Measurements from ENCODE around the gene PIK3IP1.

DNA sequence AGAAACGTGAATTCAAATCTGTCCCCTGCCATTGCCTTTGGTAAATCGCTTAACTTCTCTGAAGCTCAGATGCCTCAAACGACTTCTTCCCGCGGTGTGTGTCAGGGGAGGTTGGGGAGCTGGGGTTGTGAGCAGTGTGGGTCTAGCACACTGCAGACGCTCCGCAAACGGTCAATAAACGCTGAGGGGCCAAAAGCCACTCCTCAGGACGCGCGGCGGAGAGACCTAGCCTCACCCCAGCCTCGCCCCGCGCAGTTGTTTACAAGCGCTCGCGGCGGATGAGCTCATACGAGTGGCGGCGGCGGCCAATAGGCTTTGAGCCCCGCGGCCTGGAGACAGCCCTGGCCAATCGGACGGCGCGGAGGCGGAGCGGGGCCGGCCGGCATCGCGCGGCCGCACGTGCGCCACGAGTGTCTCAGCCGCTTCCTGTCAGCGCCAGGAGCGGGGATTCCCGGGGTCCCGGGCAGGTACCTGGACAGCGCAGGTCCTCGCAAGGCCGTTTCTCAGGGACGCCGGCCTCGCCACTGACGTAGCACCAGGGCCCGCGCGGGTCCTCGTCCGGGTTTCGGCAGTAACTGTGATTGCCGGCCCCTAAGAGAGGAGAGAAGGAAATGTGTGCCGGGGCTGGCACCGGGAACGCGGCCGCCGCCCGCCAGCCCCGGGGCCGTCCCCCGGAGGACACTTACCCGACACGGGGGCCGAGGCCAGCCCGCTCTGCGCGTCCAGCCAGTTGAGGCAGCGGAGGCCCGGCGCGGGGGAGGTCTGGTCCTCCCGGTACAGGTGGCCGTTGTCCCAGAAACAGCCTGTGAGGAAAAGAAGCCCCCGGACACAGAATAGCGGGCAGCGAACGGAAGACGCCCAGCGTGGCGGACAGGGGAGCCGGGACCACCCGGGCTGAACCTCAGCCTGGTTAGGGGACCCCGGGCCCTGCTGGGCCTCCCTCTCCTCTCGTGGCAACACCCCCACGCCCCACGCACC, 1.5 kb downstream of the PIK3IP1 start:
- TF ChIP-seq, protein P1, sequence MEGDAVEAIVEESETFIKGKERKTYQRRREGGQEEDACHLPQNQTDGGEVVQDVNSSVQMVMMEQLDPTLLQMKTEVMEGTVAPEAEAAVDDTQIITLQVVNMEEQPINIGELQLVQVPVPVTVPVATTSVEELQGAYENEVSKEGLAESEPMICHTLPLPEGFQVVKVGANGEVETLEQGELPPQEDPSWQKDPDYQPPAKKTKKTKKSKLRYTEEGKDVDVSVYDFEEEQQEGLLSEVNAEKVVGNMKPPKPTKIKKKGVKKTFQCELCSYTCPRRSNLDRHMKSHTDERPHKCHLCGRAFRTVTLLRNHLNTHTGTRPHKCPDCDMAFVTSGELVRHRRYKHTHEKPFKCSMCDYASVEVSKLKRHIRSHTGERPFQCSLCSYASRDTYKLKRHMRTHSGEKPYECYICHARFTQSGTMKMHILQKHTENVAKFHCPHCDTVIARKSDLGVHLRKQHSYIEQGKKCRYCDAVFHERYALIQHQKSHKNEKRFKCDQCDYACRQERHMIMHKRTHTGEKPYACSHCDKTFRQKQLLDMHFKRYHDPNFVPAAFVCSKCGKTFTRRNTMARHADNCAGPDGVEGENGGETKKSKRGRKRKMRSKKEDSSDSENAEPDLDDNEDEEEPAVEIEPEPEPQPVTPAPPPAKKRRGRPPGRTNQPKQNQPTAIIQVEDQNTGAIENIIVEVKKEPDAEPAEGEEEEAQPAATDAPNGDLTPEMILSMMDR (IDR thresholded peaks at IDR 0.05) = no peak
- TF ChIP-seq ZFX (IDR thresholded peaks at IDR 0.05; ENCODE audit: borderline replicate concordance) = no peak

Measured in 22Rv1 (cell line).